Peyer's patch (tissue), 4 donors: ENCODE results near the gene RNASEH1. TPM values are rescaled to one million over a fixed set of nuclear protein-coding genes. Genes with fewer than 3 reads are reported as not detected.
A peak's percentile ranks its signal among the peaks of the same experiment; 100 is the strongest.

ENCODE experiments used
- DNase-seq, 3 donors: peaks; one replicate each; pipeline ENCODE4 v3.0.0-alpha.2; 2017 to 2019
- H3K27ac ChIP-seq, 4 donors: fragments of 200-600 bp; sonication (generic); one replicate each; pipeline ENCODE4 v1.5.1; 2016 to 2019
- H3K27me3 ChIP-seq, 2 donors: fragments of 200-600 bp; sonication (generic); one replicate each; pipeline ENCODE4 v1.5.1; 2019
- H3K36me3 ChIP-seq, 3 donors: fragments of 200-600 bp; sonication (generic); one replicate each; pipeline ENCODE4 v1.5.1; 2016 to 2019
- H3K4me1 ChIP-seq, 4 donors: fragments of 200-600 bp; sonication (generic); one replicate each; pipeline ENCODE4 v1.5.1; 2016 to 2019
- H3K4me3 ChIP-seq, 4 donors: fragments of 200-600 bp; sonication (generic); 1 replicate in 3 of 4; 2 replicates in 1 of 4; pipeline ENCODE4 v1.5.1; 2016 to 2019; ENCODE audit warnings: mild to moderate bottlenecking in 1 of 4
- H3K9me3 ChIP-seq, 4 donors: fragments of 200-600 bp; sonication (generic); one replicate each; pipeline ENCODE4 v1.5.1; 2016 to 2019; ENCODE audit warnings: mild to moderate bottlenecking in 1 of 4
- POLR2A ChIP-seq, 2 donors: fragments of 450-650 bp; IDR thresholded peaks; one replicate each; pipeline ENCODE4 v1.5.1; 2017; ENCODE audit warnings: antibody characterized with exemption in 2 of 2, mild to moderate bottlenecking in 2 of 2, moderate library complexity in 2 of 2
- total RNA-seq, 4 donors: library from RNA; depleted of rRNA; stranded (reverse); fragments of >200 nt; gene quantifications; one replicate each; pipeline ENCODE4 v1.1.0, GENCODE V29; 2016
- TF ChIP-seq, protein P1 (sequence below), 6 experiments: fragments of 450-650 bp in 4 of 6; fragments of 200-600 bp in 2 of 6; sonication (generic) in 1 of 6; IDR thresholded peaks; one replicate each; pipeline ENCODE4 v1.5.1; 2017 to 2019; ENCODE audit warnings: antibody characterized with exemption in 6 of 6, mild to moderate bottlenecking in 3 of 6, moderate library complexity in 1 of 6

The RNASEH1 gene
- total RNA-seq, 4 donors from 2014 or later = 8.2 to 42.9 (median 14.8) TPM

- Histone ChIP-seq H3K36me3 (no peaks in the 10 kb centered on the region), H3K27me3 (no peaks in the 10 kb centered on the region), H3K27ac (no peak overlapping the region), H3K4me1 (peaks cover 0 to 7% (median 0%) of the 10 kb centered on the region in 4 donors), H3K4me3 (no peak overlapping the region), H3K9me3 (no peaks in the 10 kb centered on the region)
- no peak for DNase-seq
- TF ChIP-seq POLR2A (IDR thresholded peaks at IDR 0.05) = no peak
- TF ChIP-seq, protein P1, sequence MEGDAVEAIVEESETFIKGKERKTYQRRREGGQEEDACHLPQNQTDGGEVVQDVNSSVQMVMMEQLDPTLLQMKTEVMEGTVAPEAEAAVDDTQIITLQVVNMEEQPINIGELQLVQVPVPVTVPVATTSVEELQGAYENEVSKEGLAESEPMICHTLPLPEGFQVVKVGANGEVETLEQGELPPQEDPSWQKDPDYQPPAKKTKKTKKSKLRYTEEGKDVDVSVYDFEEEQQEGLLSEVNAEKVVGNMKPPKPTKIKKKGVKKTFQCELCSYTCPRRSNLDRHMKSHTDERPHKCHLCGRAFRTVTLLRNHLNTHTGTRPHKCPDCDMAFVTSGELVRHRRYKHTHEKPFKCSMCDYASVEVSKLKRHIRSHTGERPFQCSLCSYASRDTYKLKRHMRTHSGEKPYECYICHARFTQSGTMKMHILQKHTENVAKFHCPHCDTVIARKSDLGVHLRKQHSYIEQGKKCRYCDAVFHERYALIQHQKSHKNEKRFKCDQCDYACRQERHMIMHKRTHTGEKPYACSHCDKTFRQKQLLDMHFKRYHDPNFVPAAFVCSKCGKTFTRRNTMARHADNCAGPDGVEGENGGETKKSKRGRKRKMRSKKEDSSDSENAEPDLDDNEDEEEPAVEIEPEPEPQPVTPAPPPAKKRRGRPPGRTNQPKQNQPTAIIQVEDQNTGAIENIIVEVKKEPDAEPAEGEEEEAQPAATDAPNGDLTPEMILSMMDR (IDR thresholded peaks at IDR 0.05) = no peak
Measured at GRCh38 chr2:3526871-3527270, 31.3 kb downstream of the RNASEH1 start.

- Histone ChIP-seq H3K27ac (peak overlapping the region in 2 of 4 donors; percentile 17 to 67), H3K4me3 (no peak overlapping the region), H3K36me3 (no peaks in the 10 kb centered on the region), H3K9me3 (no peaks in the 10 kb centered on the region), H3K4me1 (peaks cover 0 to 15% (median 3%) of the 10 kb centered on the region in 4 donors), H3K27me3 (no peaks in the 10 kb centered on the region)
- TF ChIP-seq POLR2A (IDR thresholded peaks at IDR 0.05) = no peak
- TF ChIP-seq, protein P1 (IDR thresholded peaks at IDR 0.05) = no peak
- DNase-seq = no peak
Measured at GRCh38 chr2:3523551-3524041, 34.5 kb downstream of the RNASEH1 start.

GRCh38 chr2:3522961-3523421, 35.1 kb downstream of the RNASEH1 start:
- H3K27me3 ChIP-seq = no peaks in the 10 kb centered on the region
- no peak for DNase-seq
- H3K4me1 ChIP-seq = peaks cover 0 to 15% (median 3%) of the 10 kb centered on the region in 4 donors
- peak overlapping the region in 3 of 4 donors; percentile 17 to 67 (median 37) for H3K27ac ChIP-seq
- TF ChIP-seq, protein P1 (IDR thresholded peaks at IDR 0.05) = no peak
- TF ChIP-seq POLR2A (IDR thresholded peaks at IDR 0.05) = no peak
- no peak overlapping the region for H3K4me3 ChIP-seq
- H3K9me3 ChIP-seq = no peaks in the 10 kb centered on the region
- H3K36me3 ChIP-seq = no peaks in the 10 kb centered on the region

DNA sequence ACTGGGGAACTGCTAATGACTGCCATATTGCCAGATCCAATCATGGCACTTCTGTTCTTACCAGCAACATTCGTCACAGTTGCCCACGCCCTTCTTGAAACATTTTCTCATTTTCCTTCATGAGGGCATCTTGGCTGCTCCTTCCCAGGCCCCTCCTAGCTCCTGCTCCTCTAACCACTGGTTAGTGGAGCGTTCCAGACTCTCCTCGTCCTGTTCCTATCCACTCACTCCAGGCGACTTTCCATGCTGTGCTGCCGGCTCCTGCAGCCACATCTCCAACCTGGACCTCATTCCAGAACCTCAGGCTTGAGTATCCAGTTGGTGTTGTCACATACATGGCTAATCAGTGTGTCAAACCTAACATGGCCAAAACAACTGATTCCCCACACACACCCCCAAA, 37.5 kb downstream of the RNASEH1 start:
- no peak for TF ChIP-seq POLR2A (IDR thresholded peaks at IDR 0.05)
- TF ChIP-seq, protein P1 (IDR thresholded peaks at IDR 0.05) = no peak
- H3K27ac ChIP-seq = no peak overlapping the region
- H3K9me3 ChIP-seq = no peaks in the 10 kb centered on the region
- DNase-seq = peak in 1 of 3 donors; percentile 42
- H3K27me3 ChIP-seq = no peaks in the 10 kb centered on the region
- H3K36me3 ChIP-seq = peaks cover 0 to 9% (median 0%) of the 10 kb centered on the region in 3 donors
- H3K4me3 ChIP-seq = no peak overlapping the region
- peaks cover 0 to 15% (median 3%) of the 10 kb centered on the region in 4 donors for H3K4me1 ChIP-seq

GRCh38 chr2:3519255-3520205, 38.6 kb downstream of the RNASEH1 start, which contains the start of gene ADI1:
Gene ADI1 (minus strand): TSS chr2:3519531. CDS start chr2:3519487, 44 bp downstream.
- peaks cover 0 to 9% (median 0%) of the 10 kb centered on the region in 3 donors for H3K36me3 ChIP-seq
- DNase-seq = peak; percentile 78 to 89 (median 85)
- peak within 1 kb of the TSS; percentile 92 to 99 (median 98) for H3K27ac ChIP-seq
- TF ChIP-seq, protein P1 (IDR thresholded peaks at IDR 0.05) = no peak
- peak; percentile 70 to 73 for TF ChIP-seq POLR2A (IDR thresholded peaks at IDR 0.05)
- no peaks in the 10 kb centered on the region for H3K27me3 ChIP-seq
- H3K4me1 ChIP-seq = peaks cover 0 to 15% (median 3%) of the 10 kb centered on the region in 4 donors
- no peaks in the 10 kb centered on the region for H3K9me3 ChIP-seq
- peak within 1 kb of the TSS; percentile 72 to 92 (median 78) for H3K4me3 ChIP-seq
